ENCODE measurements around the gene CHRNE.

The CHRNE gene

GRCh38 chr17:4903051-4903818, at the start of gene CHRNE:
Gene CHRNE, minus strand, starts transcription at chr17:4903098. Its CDS starts 35 bp downstream, at chr17:4903063.
- peak; percentile 69 to 73 for DNase-seq (ENCODE audit: low read depth in 2 of 2)

- DNase-seq (ENCODE audit: low read depth in 2 of 2), result no peak
Observed at GRCh38 chr17:4951486-4951885, 48.6 kb upstream of the CHRNE start.

- no peak for DNase-seq (ENCODE audit: low read depth in 2 of 2)
Observed at GRCh38 chr17:4950746-4951204, 47.9 kb upstream of the CHRNE start, which contains the start of gene ENO3. Gene ENO3, plus strand, starts transcription at chr17:4951119. Its CDS starts 711 bp downstream, at chr17:4951830.

GRCh38 chr17:4950075-4950745, 47.3 kb upstream of the CHRNE start:
- peak in 1 of 2 donors; percentile 34 for DNase-seq (ENCODE audit: low read depth in 2 of 2)

GRCh38 chr17:4949321-4950074, 46.6 kb upstream of the CHRNE start:
- peak; percentile 60 to 73 for DNase-seq (ENCODE audit: low read depth in 2 of 2)

- DNase-seq (ENCODE audit: low read depth in 2 of 2), result peak; percentile 60 to 74
Observed at GRCh38 chr17:4948931-4949320, 46.0 kb upstream of the CHRNE start.

GRCh38 chr17:4948166-4948930, 45.5 kb upstream of the CHRNE start, which contains the start of gene PFN1:
Gene PFN1, minus strand, starts transcription at chr17:4948530. Its CDS starts 136 bp downstream, at chr17:4948394.
- peak; percentile 85 to 88 for DNase-seq (ENCODE audit: low read depth in 2 of 2)

GRCh38 chr17:4947411-4948165, 44.7 kb upstream of the CHRNE start:
- peak; percentile 59 to 63 for DNase-seq (ENCODE audit: low read depth in 2 of 2)

- DNase-seq (ENCODE audit: low read depth in 2 of 2), result no peak
Observed at GRCh38 chr17:4947010-4947410, 44.1 kb upstream of the CHRNE start.

GRCh38 chr17:4946312-4946976, 43.5 kb upstream of the CHRNE start:
- no peak for DNase-seq (ENCODE audit: low read depth in 2 of 2)

GRCh38 chr17:4945944-4946280, 43.0 kb upstream of the CHRNE start:
- DNase-seq (ENCODE audit: low read depth in 2 of 2), result no peak

- peak; percentile 73 to 86 for DNase-seq (ENCODE audit: low read depth in 2 of 2)
Observed at GRCh38 chr17:4945176-4945943, 42.5 kb upstream of the CHRNE start.

- DNase-seq (ENCODE audit: low read depth in 2 of 2), result peak; percentile 21 to 28
Observed at GRCh38 chr17:4944554-4945175, 41.8 kb upstream of the CHRNE start.

- DNase-seq (ENCODE audit: low read depth in 2 of 2), result peak in 1 of 2 donors; percentile 36
Observed at GRCh38 chr17:4944163-4944553, 41.3 kb upstream of the CHRNE start.

- no peak for DNase-seq (ENCODE audit: low read depth in 2 of 2)
Observed at GRCh38 chr17:4942760-4943508, 40.0 kb upstream of the CHRNE start.

- no peak for DNase-seq (ENCODE audit: low read depth in 2 of 2)
Observed at GRCh38 chr17:4941319-4941610, 38.4 kb upstream of the CHRNE start.

GRCh38 chr17:4940555-4941318, 37.8 kb upstream of the CHRNE start:
- DNase-seq (ENCODE audit: low read depth in 2 of 2), result peak in 1 of 2 donors; percentile 32
